K562 (cell line): ENCODE measurements around the gene CDC14B. TPM values are rescaled to one million over a fixed set of nuclear protein-coding genes. Genes with fewer than 3 reads are reported as not detected.

Experiments used
- ATAC-seq: fragments of 200-7000 bp; cut with Tn5 transposase; 3 replicates; pipeline ENCODE4 v1.9.1; 2020; ENCODE audit warnings: moderate library complexity
- BruUV-seq: library from RNA; stranded (reverse); fragments of 400-500 nt; replicated peaks from 2 replicates; lab custom pipeline; 2021; lab: Mats Ljungman, UMichigan
- CTCF ChIA-PET: fragments of 300-600 bp; formaldehyde crosslinking; extraction: SDS; loops from one replicate; lab custom pipeline; 2021; ENCODE audit warnings: low intra/inter-chr PET ratio; lab: Yijun Ruan, JAX
- POLR2A ChIA-PET: fragments of 300-600, 350-650 bp; sonication (Branson Sonifier 250); formaldehyde crosslinking; extraction: SDS; loops from one replicate; lab custom pipeline; 2021; ENCODE audit warnings: antibody characterized with exemption, inconsistent platforms; lab: Yijun Ruan, JAX
- DNase-seq, 4 experiments: peaks; one replicate each; pipeline versions ENCODE4 v3.0.0 to v3.0.0-alpha.2; 2011 to 2018; ENCODE audit warnings: low spot score in 3 of 4, mixed read lengths in 3 of 4; ENCODE audit errors: extremely low read depth in 1 of 4
- FAIRE-seq: peaks from 2 replicates; lab custom pipeline; 2011; peaks lifted over from hg19 to GRCh38; lab: Jason Lieb, UNC
- H2AFZ ChIP-seq: 2 replicates; pipeline ENCODE4 v1.6.0; 2011; ENCODE audit warnings: low read depth, low read length, control low read depth, inconsistent platforms
- H3K27ac ChIP-seq: fragments of 200-600 bp; 3 replicates; pipeline ENCODE4 v1.8.0; 2011; ENCODE audit warnings: low read depth, mild to moderate bottlenecking, control low read depth, inconsistent platforms, low read length, moderate library complexity, mixed read lengths; ENCODE audit errors: extremely low read depth
- H3K27me3 ChIP-seq, 2 experiments: fragments of 300-600 bp in 1 of 2; 2 replicates in 1 of 2; 3 replicates in 1 of 2; pipeline versions ENCODE4 v1.6.0 to v1.8.0; 2011; ENCODE audit warnings: inconsistent platforms in 2 of 2, low read length in 2 of 2, mild to moderate bottlenecking in 1 of 2, mixed read lengths in 1 of 2, moderate library complexity in 1 of 2; ENCODE audit not compliant: control insufficient read depth in 2 of 2, insufficient read depth in 2 of 2
- H3K36me3 ChIP-seq: fragments of 300-600 bp; 3 replicates; pipeline ENCODE4 v1.8.0; 2011; ENCODE audit warnings: mild to moderate bottlenecking, low read length, inconsistent platforms; ENCODE audit not compliant: control insufficient read depth, insufficient read depth
- H3K4me1 ChIP-seq, 2 experiments: fragments of 200-600 bp in 1 of 2; replicated peaks in 1 of 2; 2 replicates in 1 of 2; 3 replicates in 1 of 2; pipeline versions ENCODE4 v1.5.1 to v1.8.0; 2011; ENCODE audit warnings: inconsistent platforms in 2 of 2, low read length in 2 of 2, mild to moderate bottlenecking in 1 of 2, mixed read lengths in 1 of 2, moderate library complexity in 1 of 2; ENCODE audit not compliant: control insufficient read depth in 2 of 2, insufficient read depth in 2 of 2
- H3K4me2 ChIP-seq: 2 replicates; pipeline ENCODE4 v1.6.1; 2011; ENCODE audit warnings: low read length, control low read depth, inconsistent platforms, mixed read lengths; ENCODE audit not compliant: insufficient read depth
- H3K4me3 ChIP-seq: fragments of 200-600 bp; sonication (generic), shearing (Covaris generic); 2 replicates; pipeline ENCODE4 v1.5.1; 2016; ENCODE audit warnings: control low read depth, inconsistent platforms
- H3K79me2 ChIP-seq: fragments of 200-600 bp; 3 replicates; pipeline ENCODE4 v1.8.0; 2011; ENCODE audit warnings: low read length, inconsistent platforms; ENCODE audit not compliant: control insufficient read depth, insufficient read depth
- H3K9ac ChIP-seq, 2 experiments: 2 replicates each; pipeline versions ENCODE4 v1.6.0 to v1.6.1; 2011; ENCODE audit warnings: low read depth in 2 of 2, low read length in 2 of 2, control low read depth in 1 of 2, inconsistent platforms in 1 of 2, mild to moderate bottlenecking in 1 of 2, mixed read lengths in 1 of 2; ENCODE audit not compliant: insufficient read depth in 1 of 2
- H3K9me1 ChIP-seq: one replicate; pipeline ENCODE4 v1.6.0; 2011; ENCODE audit warnings: inconsistent platforms, mild to moderate bottlenecking, low read length, moderate library complexity; ENCODE audit not compliant: control insufficient read depth, insufficient read depth
- H3K9me3 ChIP-seq: replicated peaks from 2 replicates; pipeline ENCODE4 v1.5.1; 2011; ENCODE audit warnings: low read depth, low read length, inconsistent platforms; ENCODE audit not compliant: control insufficient read depth, insufficient read depth
- H4K20me1 ChIP-seq: replicated peaks from 2 replicates; pipeline ENCODE4 v1.6.1; 2011; ENCODE audit warnings: low read length, inconsistent platforms, mixed read lengths; ENCODE audit not compliant: control insufficient read depth, insufficient read depth
- CBFA2T3 ChIP-seq: fragments of 450-650 bp; IDR thresholded peaks from 2 replicates; pipeline ENCODE4 v1.6.1; 2017
- CREB1 ChIP-seq, 2 experiments: sonication (generic) in 1 of 2; formaldehyde crosslinking in 1 of 2; IDR thresholded peaks; 2 replicates each; pipeline versions ENCODE4 v1.6.1 to v1.8.0; 2012 to 2022; ENCODE audit warnings: inconsistent platforms in 1 of 2, mild to moderate bottlenecking in 1 of 2, missing genetic modification reagents in 1 of 2, moderate library complexity in 1 of 2
- PBX2 ChIP-seq, 2 experiments: IDR thresholded peaks in 1 of 2; conservative IDR thresholded peaks in 1 of 2; 2 replicates each; pipeline ENCODE4 v1.6.1; 2016; ENCODE audit warnings: low read depth in 2 of 2, mild to moderate bottlenecking in 1 of 2, missing compliant biosample characterization in 1 of 2, missing genetic modification characterization in 1 of 2, moderate library complexity in 1 of 2
- TAL1 ChIP-seq: fragments of 450-650 bp; IDR thresholded peaks from 2 replicates; pipeline ENCODE4 v1.6.1; 2016; ENCODE audit warnings: mild to moderate bottlenecking
- TCF3 ChIP-seq: sonication (generic); formaldehyde crosslinking; IDR thresholded peaks from 2 replicates; pipeline ENCODE4 v1.4.0; 2020; ENCODE audit warnings: mild to moderate bottlenecking, missing genetic modification reagents
- YBX1 ChIP-seq: fragments of 450-650 bp; IDR thresholded peaks from 2 replicates; pipeline ENCODE4 v1.7.1; 2016; ENCODE audit warnings: mild to moderate bottlenecking
- ZNF253 ChIP-seq: fragments of 250-450 bp; sonication (Bioruptor Pico); conservative IDR thresholded peaks from 2 replicates; pipeline ENCODE4 v1.6.1; 2021; ENCODE audit warnings: mild to moderate bottlenecking
- WGBS: fragments of 100-300 bp; shearing (Covaris generic); methylation state at CpG from one replicate; pipeline ENCODE4 v1.1.6; 2016; ENCODE audit warnings: low coverage, mixed read lengths; ENCODE audit not compliant: insufficient coverage; ENCODE audit errors: missing lambda C conversion rate; 5-methylcytosine and 5-hydroxymethylcytosine counted together
- in situ Hi-C: fragments of 300-500 bp; cut with MboI; formaldehyde crosslinking; loops from 4 replicates; pipeline ENCODE4 v1.15.0; 2018; ENCODE audit warnings: inconsistent platforms, mixed read lengths
- intact Hi-C: fragments of 100-400 bp; cut with micrococcal nuclease; formaldehyde crosslinking; loops from 2 replicates; pipeline ENCODE4 v1.14.2; 2022
- polyA plus RNA-seq, 8 experiments: library from polyadenylated mRNA; depleted of rRNA in 4 of 8; stranded (reverse) in 5 of 8; unstranded in 3 of 8; fragments of >200 nt; fragmentation: Nextera tagmentation in 2 of 8; fragmentation: Illumina TruSeq in 1 of 8; extraction: Ambion mirVana in 2 of 8; extraction: Trizol in 1 of 8; gene quantifications; 2 replicates each; pipeline versions ENCODE4 v1.2.1 to v1.2.3, GENCODE V29; 2011 to 2014; ENCODE audit warnings: inconsistent platforms in 1 of 8, missing spikeins in 1 of 8
- total RNA-seq, 7 experiments: library from RNA; depleted of rRNA in 6 of 7; stranded (reverse); fragments of >200 nt in 6 of 7; fragmentation: Illumina TruSeq in 2 of 7; extraction: Trizol in 2 of 7; gene quantifications; 2 replicates each; pipeline versions ENCODE4 v1.2.1 to v1.2.3, GENCODE V29; 2011 to 2021; ENCODE audit warnings: low replicate concordance in 1 of 7
- TF ChIP-seq, protein P1 (sequence below): fragments of 200-800 bp; sonication (Bioruptor generic); IDR thresholded peaks from 2 replicates; pipeline ENCODE4 v1.6.1; 2017; ENCODE audit warnings: missing genetic modification characterization, missing compliant biosample characterization

Gene CDC14B
- total and polyA plus RNA-seq, 9 of the 15 experiments (the other 6 are each of a cell fraction or from before 2014, with no cell fraction given), result 1.4 to 6.0 (median 3.8) TPM

- POLR2A ChIA-PET, result interaction anchor here (2.9 kb wide), 1 partner anchor 9 kb away, joined by 15 read pairs; no protein-coding TSS in a partner anchor
- Histone ChIP-seq H3K9ac (no peak overlapping the region), H3K36me3 (no peaks in the 10 kb centered on the region), H3K4me2 (no peak overlapping the region), H3K4me1 (peaks cover 0 to 18% of the 10 kb centered on the region in 2 experiments; a peak in 3 of 5 replicates), H4K20me1 (peaks cover 8% of the 10 kb centered on the region; the same call in 1 of the 2 replicates), H3K27me3 (peaks cover 6% of the 10 kb centered on the region in 2 experiments; a peak in 4 of 5 replicates), H3K79me2 (no peaks in the 10 kb centered on the region; the same call in 2 of the 3 replicates), H3K9me1 (no peaks in the 10 kb centered on the region), H3K27ac (no peak overlapping the region), H3K9me3 (no peaks in the 10 kb centered on the region), H3K4me3 (no peak overlapping the region), H2AFZ (no peak overlapping the region)
- in situ Hi-C loops (no loop called here), intact Hi-C loops (no loop called here)
- no peak for ATAC-seq
- CTCF ChIA-PET, result no interaction called here
- FAIRE-seq, result no peak
- BruUV-seq, result no TSS peak
- DNase-seq, result no peak
- WGBS, result 8% methylated on average over 7 of the region's 7 CpGs
- TF ChIP-seq CBFA2T3 (peak; percentile 65), TAL1 (peak; percentile 60), YBX1 (no peak), CREB1 (IDR thresholded peaks at IDR 0.05) (no peak), CREB1 (CRISPR knock-in tag; IDR thresholded peaks at IDR 0.05) (no peak), PBX2 (CRISPR knock-in tag; IDR thresholded peaks at IDR 0.05; ENCODE audit: low read depth) (no peak), PBX2 (tag; conservative IDR thresholded peaks at IDR 0.05; ENCODE audit: low read depth) (peak; percentile 74), TCF3 (CRISPR knock-in tag) (peak; percentile 70), ZNF253 (CRISPR knock-in tag) (no peak)
- TF ChIP-seq, protein P1, sequence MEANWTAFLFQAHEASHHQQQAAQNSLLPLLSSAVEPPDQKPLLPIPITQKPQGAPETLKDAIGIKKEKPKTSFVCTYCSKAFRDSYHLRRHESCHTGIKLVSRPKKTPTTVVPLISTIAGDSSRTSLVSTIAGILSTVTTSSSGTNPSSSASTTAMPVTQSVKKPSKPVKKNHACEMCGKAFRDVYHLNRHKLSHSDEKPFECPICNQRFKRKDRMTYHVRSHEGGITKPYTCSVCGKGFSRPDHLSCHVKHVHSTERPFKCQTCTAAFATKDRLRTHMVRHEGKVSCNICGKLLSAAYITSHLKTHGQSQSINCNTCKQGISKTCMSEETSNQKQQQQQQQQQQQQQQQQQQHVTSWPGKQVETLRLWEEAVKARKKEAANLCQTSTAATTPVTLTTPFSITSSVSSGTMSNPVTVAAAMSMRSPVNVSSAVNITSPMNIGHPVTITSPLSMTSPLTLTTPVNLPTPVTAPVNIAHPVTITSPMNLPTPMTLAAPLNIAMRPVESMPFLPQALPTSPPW (CRISPR knock-in tag), result no peak
Observed at GRCh38 chr9:96616817-96617438, 2.7 kb downstream of the CDC14B start.
